Myocyte (in vitro differentiated cells): ENCODE data around the gene ATP13A3. TPM values are rescaled to one million over a fixed set of nuclear protein-coding genes. Genes with fewer than 3 reads are reported as not detected.

Experiments used
- DNase-seq: peaks from one replicate; pipeline ENCODE4 v3.0.0-alpha.2; 2012; ENCODE audit warnings: low read depth
- total RNA-seq: library from RNA; depleted of rRNA; stranded (reverse); fragments of >200 nt; gene quantifications from 2 replicates; pipeline ENCODE4 v1.2.3, GENCODE V29; 2014

The ATP13A3 gene
- total RNA-seq, 1 donor from 2014 or later, result 202 TPM

DNA sequence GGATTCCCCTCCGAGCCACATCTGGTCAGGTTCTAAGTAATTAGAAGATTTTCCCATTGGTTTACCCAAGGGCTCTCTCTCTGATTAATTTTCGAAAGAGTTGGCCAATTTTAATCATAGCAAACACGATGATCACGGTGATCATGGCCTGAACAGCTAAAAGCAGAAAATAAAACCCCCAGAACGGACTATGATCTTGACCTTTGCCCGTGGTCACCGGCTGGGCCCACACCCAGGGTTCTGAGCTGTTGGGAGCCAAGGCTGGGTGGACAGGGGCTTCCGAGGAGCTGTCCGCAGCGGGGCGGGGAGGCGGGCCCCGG is 90.3 kb downstream of the ATP13A3 start:
- DNase-seq, result no peak

GRCh38 chr3:194395778-194396538 is 90.8 kb downstream of the ATP13A3 start:
- DNase-seq, result no peak

GRCh38 chr3:194395212-194395611 is 91.6 kb downstream of the ATP13A3 start:
- no peak for DNase-seq

- no peak for DNase-seq
Observed at GRCh38 chr3:194392576-194392975, 94.2 kb downstream of the ATP13A3 start.

GRCh38 chr3:194390835-194391234 is 96.0 kb downstream of the ATP13A3 start:
- DNase-seq, result no peak

- no peak for DNase-seq
Observed at GRCh38 chr3:194389269-194389668, 97.5 kb downstream of the ATP13A3 start.

DNA sequence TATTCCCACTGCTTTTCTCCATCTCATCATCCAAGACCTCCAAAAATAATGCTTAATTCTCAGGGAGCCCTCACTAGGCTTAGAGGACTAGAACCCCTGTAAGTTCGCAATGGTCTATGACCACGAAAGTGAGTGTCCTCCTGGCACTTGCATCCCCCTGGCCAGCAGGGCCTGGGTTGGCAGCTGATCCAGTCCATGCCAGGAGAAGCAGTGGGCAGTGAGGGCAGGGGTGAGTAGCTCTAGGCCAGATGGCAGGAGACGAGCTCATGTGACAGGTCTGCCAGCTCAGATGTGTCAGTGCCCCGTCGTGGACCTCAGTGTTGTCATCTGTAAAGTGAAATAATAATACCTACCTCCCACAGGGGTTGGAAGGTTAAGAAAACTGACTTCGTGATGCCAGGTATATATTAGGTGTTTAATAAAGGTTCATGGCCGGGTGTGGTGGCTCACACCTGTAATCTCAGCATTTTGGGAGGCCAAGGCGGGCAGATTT is 98.8 kb downstream of the ATP13A3 start:
- DNase-seq, result peak; percentile 9

GRCh38 chr3:194387276-194387675 is 99.5 kb downstream of the ATP13A3 start:
- DNase-seq, result no peak

DNA sequence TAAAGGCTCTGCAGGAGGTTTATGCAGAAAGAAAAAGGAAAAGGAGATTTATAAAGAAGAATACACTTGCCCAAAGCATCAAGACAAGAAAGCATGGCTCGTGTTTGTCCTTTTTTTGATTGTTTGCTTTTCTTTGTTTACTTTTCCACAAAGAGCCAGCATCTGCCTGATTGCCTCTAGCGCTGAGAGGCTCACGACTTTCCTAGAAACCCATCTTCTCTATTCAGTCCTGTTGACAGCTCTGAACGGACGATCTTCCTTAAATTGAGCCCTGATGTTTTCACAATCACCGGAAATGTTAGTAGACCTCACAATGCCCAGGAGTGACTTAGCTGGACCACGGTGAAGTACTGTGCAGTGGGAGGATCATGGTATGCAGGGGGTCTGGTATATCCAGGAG is 100.2 kb downstream of the ATP13A3 start:
- DNase-seq, result no peak

DNA sequence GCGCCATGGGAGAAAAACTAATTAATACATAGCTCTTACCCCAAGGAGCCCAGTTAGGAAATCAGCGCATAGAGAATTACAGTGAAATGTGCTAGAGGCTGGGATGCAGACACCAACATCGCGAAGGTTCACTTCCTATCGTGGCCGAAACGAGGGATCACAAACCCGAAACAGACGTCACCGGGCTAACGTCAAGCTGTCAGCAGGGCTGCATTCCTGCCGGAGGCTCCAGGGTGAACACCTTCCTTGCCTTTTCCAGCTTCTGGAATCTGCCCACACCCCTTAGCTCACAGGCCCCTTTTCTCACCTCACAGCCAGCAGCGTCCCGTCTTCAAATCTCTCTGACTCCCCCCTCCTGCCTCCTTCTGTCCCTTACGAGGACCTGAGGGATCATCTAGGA is 100.7 kb downstream of the ATP13A3 start:
- DNase-seq, result no peak

DNA sequence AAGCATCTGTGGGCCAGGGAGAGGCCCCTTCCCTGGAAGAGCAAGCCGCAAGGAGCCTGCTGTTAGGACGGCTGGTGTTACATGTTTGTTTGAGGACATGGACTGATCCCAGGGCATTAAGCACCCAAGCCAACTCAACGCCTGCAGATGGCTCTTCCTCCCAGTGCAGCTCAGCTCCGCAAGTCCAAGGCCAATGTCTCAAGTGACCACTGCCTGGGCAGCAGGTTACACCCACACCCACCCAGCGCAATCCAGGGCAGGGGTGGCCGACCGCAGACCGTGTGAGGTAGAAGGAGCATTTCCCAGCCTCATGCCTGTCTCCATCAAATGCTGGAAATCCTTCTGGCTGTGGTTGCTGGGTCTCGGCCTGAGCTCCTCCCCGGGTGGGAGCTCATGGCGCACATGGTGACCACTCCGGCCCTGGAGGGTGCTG is 102.2 kb downstream of the ATP13A3 start:
- DNase-seq, result no peak

GRCh38 chr3:194384156-194384555 is 102.6 kb downstream of the ATP13A3 start:
- no peak for DNase-seq

DNA sequence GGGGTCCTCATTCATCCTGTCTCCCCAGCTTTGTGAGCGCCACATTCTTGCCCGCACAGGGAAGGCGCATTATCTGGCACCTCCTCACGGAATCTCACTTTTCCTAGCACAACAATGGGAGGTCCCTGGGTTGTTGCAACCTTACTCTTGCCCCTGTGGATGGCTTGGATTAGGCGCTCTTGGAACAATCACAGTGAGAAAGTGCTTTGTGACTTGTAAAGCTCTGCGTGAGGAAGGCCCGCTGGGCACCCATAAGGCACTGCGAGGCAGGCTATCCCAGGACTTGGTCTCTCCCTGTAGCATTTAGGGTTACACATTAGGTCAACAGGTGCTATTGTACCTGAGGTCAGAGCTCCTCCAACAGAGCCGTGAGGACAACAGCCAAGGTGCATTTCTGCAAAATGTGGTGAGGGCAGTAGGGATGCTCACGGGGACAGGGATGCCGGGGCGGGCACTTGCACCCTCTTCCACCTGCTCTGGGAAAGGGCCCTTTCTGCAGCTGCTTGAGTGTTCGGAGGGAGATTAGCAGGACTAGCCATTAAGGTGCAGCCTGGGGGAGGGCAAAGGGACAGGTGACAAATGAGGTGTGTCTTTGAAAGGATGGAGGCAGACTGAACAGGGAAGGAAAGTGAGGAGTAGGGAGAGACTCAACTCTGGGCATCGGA is 103.4 kb downstream of the ATP13A3 start:
- no peak for DNase-seq

DNA sequence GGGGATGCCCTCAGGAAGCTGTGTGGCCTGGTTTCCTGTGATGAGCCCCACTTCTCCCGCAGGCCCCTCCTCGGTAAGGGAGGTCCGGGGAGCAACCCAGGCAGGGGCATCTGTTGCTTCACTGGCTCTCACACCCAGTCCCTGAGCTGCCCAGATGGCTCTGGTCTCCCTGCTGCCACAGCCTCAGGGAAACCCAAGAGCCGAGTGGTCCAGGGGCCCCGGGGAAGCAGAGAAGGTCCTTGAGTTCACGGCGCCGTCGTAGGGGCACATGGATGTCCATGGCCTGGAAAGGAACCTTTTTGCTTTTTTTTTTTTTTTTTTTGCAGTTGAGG is 103.9 kb downstream of the ATP13A3 start:
- no peak for DNase-seq

- no peak for DNase-seq
Observed at GRCh38 chr3:194382196-194382891, 104.5 kb downstream of the ATP13A3 start.

GRCh38 chr3:194381460-194381875 is 105.3 kb downstream of the ATP13A3 start:
- no peak for DNase-seq

DNA sequence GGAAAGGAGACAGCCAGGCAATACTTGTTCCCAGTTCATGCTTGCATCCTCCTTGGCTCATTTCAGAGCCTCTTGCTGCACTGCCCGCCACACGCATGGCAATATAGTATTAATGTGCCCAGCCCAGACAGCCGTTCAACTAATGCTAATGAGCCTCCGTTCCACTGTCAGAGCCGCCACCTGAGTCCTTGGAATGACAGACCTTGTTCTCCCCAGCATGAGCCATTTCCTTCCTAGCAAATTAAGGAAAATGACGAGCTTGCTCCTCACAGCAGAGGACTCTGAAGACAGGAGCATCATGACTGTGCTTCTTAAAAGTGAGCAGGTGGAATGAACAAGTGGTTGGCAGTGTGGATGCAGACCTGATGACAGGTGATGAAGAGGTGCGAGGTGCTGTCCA is 106.5 kb downstream of the ATP13A3 start:
- no peak for DNase-seq

DNA sequence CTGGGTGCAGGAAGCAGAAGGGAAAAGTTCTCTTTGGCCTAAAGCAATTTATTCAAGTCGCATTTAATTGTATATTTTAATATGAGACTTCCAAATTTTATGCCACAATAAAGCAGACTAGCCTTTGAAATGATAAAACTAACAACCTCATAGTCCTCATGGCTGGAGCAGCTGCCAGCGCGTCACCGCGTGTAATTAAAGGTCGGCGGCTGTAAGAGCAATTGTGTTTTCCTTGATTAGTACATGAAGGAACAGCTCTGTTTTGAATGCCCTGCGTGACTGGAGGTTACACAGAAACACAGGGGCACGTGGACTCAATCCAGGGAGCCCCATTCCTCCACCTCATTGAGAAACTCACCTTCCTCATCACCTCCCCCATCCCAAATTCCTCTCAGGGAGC is 107.2 kb downstream of the ATP13A3 start:
- DNase-seq, result no peak

GRCh38 chr3:194379231-194379630 is 107.6 kb downstream of the ATP13A3 start:
- no peak for DNase-seq

GRCh38 chr3:194377708-194378107 is 109.1 kb downstream of the ATP13A3 start:
- no peak for DNase-seq

DNA sequence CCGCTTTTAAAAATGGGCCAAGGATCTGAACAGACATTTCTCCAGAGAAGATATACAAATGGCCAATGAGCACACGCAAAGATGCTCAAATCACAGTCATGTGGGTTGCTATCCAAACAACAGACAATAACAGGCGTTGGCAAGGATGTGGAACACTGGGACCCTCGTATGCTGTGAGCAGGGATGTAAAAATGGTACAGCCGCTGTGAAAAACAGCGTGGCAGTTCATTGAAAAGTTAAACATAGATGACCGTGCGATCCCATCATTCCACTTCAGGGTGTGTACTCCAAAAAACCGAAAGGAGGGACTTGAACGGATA is 110.6 kb downstream of the ATP13A3 start:
- no peak for DNase-seq

DNA sequence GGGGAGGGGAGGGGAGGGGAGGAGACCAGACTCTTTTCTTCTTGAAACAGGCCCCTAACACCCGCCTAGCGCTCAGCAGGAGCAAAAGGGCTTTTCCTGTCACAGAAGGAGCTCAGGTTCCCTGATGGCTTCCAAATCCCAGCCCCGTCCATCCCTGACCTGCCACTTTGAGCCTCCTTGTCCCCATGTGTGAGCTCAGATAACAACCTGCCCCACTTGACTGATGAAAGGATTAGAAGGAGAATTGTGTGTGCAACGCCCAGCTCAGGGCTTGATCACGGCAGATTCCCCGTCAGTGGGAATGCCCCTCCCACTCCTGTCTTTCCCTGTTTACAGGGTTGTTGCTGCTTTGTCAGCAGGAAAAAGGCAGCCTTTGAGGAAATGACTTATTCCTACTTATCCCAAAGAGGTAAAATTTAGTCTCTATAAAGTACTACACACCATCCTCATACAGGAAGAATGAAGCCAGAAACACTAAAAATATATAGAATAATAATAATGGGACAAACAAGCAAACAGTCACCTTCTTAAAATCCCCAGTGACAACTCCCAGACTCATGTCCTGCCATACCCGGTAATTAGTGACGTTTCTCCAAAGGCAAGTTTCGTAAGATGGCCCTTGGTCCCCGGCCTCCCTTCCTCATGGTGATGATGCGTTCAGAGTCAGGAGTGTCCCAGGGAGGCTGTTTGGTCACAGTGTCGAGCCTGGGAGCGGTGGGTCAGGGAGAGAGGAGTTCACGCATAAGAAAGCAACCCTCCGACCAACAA is 111.1 kb downstream of the ATP13A3 start:
- DNase-seq, result no peak
